Loucy (cell line): Measurements from ENCODE around the gene EAF2.

Experiments
- EZH2phosphoT487 ChIP-seq: fragments of 200-600 bp; IDR thresholded peaks from 2 replicates; pipeline ENCODE4 v1.6.1; 2018; ENCODE audit warnings: antibody characterized with exemption, mild to moderate bottlenecking, moderate library complexity, borderline replicate concordance
- TF ChIP-seq, protein P1 (sequence below): fragments of 200-600 bp; sonication (generic); conservative IDR thresholded peaks from 2 replicates; pipeline ENCODE4 v1.5.1; 2014; ENCODE audit warnings: mild to moderate bottlenecking, antibody characterized with exemption, low read length

- TF ChIP-seq, protein P1, sequence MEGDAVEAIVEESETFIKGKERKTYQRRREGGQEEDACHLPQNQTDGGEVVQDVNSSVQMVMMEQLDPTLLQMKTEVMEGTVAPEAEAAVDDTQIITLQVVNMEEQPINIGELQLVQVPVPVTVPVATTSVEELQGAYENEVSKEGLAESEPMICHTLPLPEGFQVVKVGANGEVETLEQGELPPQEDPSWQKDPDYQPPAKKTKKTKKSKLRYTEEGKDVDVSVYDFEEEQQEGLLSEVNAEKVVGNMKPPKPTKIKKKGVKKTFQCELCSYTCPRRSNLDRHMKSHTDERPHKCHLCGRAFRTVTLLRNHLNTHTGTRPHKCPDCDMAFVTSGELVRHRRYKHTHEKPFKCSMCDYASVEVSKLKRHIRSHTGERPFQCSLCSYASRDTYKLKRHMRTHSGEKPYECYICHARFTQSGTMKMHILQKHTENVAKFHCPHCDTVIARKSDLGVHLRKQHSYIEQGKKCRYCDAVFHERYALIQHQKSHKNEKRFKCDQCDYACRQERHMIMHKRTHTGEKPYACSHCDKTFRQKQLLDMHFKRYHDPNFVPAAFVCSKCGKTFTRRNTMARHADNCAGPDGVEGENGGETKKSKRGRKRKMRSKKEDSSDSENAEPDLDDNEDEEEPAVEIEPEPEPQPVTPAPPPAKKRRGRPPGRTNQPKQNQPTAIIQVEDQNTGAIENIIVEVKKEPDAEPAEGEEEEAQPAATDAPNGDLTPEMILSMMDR = no peak
- TF ChIP-seq EZH2phosphoT487 = no peak
Measured at GRCh38 chr3:121918779-121919483, 83.9 kb downstream of the EAF2 start.
